Measurements from ENCODE around the gene KCNQ1OT1.

Gene KCNQ1OT1

DNA sequence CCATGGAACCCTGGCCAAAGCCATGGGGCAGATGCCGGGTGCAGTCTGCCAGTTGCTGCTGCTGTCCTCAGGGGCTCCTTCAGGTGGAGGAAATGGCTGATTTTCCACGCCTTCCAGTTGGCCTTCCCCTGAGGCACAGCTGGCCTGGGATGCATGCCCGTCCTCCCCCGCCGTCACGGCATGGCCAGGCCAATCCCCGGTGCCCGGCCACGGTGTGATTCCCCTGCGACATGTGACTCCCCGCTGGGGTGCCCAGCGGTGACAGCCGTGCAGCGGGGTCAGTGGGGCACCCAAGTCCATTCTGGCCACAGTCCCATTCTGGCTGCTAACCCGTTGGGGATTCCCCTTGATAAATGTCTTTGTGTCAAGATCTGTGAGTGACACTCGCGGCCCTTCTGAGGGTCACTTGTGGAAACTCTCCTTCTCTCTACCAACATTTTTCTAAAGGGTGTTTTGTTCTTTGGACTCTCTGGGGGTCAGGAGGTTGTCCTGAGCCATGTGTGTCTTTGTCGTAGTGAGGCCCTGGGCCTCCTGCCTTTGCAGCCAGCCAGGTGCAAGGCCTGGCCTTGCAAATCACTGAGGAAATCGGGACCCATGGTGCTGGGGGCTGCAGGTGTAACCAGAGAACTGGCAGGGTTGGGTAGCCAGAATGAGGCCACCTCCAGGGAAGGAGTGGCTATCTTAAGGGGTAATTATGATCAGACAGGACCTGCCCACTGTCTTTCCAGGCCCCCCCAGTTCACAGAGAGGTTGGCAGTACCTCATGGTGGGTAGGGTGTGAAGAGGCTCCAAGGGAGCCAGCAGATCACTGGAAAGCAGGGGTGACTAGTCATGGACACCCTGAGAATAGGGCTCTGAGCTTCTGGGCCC is 37.1 kb downstream of the KCNQ1OT1 start:
- no peak overlapping the region for H3K27ac ChIP-seq
- no peak overlapping the region for H3K4me3 ChIP-seq

DNA sequence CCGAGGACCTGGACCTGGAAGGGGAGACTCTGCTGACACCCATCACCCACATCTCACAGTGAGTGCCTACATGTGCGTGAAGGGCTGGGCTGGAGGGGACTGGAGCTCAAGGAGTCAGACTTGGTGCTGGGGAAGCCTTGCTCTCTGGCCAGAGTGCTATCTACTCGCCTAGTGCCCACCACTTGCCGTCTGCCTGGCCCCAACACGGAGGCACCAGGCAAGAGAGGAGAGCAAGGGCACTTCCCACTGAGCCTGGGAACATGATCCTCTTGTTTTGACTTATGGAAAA is 37.8 kb downstream of the KCNQ1OT1 start:
- Histone ChIP-seq H3K27ac (no peak overlapping the region), H3K4me3 (no peak overlapping the region)

GRCh38 chr11:2661173-2662023 is 38.4 kb downstream of the KCNQ1OT1 start:
- Histone ChIP-seq H3K27ac (no peak overlapping the region), H3K4me3 (no peak overlapping the region)

DNA sequence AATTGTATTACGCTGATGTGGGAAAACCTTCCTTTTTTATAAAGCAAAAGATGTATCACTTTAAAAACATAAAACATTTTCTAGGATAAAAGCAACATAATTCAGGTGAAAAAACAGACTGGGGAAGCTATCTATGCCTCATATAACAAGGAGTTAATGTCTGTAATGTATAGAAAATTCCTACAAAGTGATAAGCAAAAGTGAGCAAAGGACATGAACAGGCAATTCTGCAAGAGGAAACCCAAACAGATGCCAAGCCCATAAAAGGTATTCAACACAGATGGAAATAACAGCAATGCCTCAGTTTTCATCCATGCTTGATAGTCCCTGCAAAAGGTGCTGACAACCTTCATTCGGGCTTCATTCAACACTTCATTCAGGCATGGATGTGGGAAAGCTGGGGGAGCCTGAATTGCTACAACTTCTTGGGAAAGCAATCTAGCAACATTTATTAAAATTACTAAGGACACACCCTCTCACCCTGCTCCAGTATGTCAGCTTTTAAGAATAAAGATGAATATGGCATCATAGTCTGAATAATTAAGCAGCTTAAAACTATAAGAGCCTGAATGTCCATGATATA is 39.3 kb downstream of the KCNQ1OT1 start:
- no peak overlapping the region for H3K27ac ChIP-seq
- no peak overlapping the region for H3K4me3 ChIP-seq

DNA sequence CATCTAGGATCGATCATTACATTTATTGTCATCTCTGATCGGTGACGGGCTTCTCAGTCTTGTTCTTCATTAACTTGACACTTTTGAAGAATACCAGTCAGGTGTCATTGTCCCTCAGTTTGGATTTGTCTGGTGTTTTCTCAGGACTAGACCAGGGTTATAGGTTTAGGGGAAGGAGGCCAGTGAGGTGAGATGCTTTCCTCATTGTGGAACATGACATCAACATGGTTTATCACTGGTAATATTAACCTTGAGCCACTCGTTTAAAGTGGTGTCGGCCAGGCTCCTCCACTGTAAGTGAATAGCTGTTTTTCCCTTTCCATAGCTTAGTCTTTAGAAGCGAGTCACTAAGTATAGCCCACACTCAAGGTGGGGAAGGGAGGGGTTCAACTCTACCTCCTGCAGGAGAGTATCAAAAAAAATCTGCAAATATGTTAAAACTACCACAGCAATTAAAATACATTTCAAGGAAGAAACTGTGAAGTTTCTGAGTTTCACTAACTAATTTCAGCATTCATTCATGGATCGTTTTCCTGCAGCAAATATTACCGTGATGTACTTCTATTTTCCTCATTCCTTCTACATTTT is 42.0 kb downstream of the KCNQ1OT1 start:
- Histone ChIP-seq H3K4me3 (no peak overlapping the region), H3K27ac (no peak overlapping the region)

GRCh38 chr11:2656859-2657258 is 42.9 kb downstream of the KCNQ1OT1 start:
- Histone ChIP-seq H3K27ac (no peak overlapping the region), H3K4me3 (no peak overlapping the region)

DNA sequence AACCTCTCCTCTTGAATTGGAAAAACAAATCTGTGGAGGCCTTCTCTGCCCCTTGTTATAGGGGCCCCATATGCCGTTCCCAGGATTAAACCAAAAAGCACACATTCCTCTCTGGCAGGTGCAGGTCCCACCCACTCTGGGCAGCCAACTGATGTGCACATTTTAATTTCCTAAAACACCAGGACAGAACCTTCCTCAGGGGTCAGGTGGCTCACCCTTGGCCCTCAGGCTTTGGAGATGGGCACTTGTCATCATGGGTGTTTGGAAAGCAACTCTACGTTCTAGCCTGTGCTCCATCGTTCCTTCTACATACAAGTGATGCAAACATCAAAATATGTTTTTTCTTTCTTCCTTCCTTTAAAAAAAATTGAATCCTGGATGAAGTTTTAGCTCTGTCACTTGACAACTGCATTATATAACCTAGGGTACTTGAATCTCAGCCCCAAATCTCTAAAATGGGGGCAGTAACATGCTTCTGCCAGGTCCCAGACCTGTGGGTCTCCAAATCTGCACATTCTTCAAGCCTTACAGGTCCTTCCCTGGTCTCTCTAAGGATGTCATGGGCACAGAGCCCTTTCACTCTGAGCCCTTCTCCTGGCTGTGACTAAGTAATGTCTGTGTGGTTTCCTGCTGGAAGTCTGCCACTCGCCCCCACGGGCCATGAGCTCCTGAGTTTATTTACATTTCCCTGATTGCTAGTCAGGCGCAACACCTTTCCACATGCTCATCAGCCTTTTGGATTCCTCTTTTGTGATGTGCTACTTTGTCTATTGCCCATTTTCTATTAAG is 43.8 kb downstream of the KCNQ1OT1 start:
- no peak overlapping the region for H3K27ac ChIP-seq
- H3K4me3 ChIP-seq: no peak overlapping the region

DNA sequence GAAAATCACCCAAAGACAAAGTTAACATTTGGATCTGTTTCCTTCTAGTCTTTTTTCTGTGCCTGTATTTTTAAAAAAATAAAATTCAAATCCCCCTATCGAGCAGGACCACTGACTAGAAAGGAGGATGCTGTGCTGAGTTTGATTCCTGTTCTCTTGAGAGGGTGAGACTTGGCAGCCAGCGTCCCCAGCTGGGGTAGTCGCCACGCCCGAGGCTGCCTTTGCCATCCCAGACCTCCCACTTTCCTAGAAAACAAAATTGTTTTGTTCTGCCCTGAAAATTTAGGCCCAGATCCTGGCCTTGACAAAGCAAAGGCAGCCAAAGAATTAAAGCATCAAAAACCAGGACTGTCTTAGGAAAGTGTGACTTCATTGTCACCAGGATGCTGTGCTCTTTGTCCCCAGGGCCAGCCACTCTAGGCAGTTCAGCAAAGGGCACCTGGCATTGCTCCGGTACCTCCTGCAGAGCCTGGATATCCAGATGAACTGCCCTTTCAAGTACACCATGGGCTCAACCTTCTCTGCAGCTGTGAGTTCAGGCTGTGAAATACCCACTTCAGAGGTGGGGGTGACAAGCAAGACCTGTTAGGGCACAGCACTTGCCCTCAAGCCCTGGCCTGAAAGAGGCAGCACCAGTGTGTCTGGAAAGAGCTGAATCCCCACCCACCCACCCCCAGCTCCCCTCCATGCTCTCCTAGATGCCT is 44.6 kb downstream of the KCNQ1OT1 start:
- no peak overlapping the region for H3K4me3 ChIP-seq
- H3K27ac ChIP-seq: no peak overlapping the region

GRCh38 chr11:2653930-2654739 is 45.7 kb downstream of the KCNQ1OT1 start:
- H3K4me3 ChIP-seq: no peak overlapping the region
- no peak overlapping the region for H3K27ac ChIP-seq

DNA sequence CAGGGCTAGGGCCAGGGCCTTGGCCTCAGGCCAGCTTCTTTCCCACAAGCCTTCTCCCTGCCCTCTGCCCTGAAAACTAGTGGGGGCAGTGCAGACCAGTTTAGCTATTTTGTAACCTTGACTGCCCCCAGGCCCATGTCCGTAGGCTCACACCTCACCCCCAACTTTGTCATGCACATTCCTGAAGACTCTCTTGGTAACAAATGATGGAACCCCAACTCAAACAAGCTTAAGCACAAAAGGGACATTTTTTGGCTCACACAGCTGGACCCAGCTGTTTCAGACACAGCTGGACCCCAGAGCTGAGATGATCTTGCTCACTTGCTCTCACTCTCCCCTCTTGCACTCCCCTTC is 46.6 kb downstream of the KCNQ1OT1 start:
- Histone ChIP-seq H3K27ac (no peak overlapping the region), H3K4me3 (no peak overlapping the region)

DNA sequence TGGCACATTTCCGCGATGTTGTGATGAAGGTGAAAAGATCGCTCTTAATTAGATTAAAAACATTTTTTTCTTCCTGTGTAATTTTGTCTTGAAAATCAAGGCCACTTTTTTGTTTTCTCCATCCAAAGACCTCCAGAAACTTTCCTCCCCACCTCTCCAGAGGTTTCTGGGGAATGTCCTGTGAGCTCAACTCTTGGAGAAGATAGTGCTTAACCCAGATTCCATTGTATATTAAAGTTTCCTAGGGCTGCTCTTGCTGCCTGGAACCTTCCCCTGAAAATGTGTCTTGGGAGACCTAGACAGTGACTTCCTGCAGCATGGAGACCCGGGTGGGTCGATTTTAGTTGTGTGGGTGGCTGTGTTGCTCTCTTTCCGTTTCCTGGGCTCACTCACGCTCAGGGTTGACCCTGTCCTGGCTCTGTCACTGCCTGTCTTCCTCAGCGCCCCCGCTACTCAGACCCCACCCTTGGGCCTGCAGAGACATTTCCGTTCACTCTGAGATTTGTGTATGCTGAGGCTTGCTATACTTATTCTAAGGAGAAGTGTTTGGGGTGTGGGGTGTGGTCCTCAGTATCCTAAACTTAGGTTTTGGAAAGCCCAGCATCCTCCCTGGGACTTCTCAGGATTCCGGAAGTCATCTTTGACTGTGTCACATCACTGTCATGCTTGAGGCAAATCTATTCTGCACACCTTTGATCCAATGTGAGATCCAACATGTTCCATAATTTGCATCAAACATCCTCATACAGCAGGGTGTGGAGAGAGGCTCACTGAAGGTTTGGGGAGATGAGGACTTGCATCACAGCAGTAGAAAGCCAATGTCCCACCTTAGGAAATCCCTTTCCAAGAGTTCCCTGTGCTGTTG is 47.2 kb downstream of the KCNQ1OT1 start:
- H3K27ac ChIP-seq: no peak overlapping the region
- no peak overlapping the region for H3K4me3 ChIP-seq

DNA sequence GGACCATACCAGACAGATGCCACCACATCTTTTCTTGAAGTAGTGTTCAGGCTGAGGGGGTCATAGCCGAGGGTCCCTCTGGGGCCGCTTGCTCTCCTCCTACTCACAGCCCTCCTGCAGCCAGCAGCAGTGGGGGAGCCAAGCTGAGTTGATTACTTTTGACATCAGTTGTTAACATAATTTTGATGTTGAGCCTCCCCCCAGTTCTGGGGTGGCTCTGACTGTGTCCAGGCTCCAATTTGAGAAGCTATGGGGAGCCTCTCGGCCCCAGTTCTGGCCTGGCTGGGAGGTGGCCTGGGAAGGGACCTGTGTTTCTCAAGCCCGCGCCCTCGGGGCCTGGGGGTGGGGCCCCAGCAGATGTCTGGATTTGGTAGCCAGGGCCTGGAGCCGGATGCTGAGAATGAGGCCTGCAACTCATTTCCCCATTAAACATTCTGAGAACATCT is 47.9 kb downstream of the KCNQ1OT1 start:
- no peak overlapping the region for H3K27ac ChIP-seq
- H3K4me3 ChIP-seq: no peak overlapping the region

GRCh38 chr11:2651054-2651617 is 48.7 kb downstream of the KCNQ1OT1 start:
- no peak overlapping the region for H3K27ac ChIP-seq
- H3K4me3 ChIP-seq: no peak overlapping the region

DNA sequence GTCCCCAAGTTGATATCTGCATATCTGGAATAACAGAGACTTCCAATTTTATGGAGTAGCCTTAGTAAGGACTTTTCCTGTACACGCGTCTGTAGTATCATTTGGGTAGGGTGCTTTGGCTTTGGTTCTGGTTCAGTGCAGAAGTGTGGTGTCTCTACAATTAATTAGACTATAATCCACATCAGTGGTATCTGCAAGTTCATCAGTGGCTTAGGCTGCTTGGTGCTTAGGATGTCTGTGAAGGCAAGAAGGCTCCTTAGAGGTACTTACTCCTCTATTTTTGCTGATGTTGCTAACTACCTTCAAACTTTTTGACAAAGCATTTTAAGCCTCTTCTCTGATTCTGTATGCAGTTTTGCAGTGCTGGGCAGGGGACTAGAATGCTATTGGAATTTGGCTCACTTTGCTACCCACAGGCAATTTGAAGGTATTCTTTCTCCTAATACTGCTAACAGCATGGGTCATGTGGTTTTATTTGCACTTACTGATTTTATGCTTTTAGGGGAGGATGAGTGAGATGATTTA is 49.4 kb downstream of the KCNQ1OT1 start:
- no peak overlapping the region for H3K27ac ChIP-seq
- no peak overlapping the region for H3K4me3 ChIP-seq

GRCh38 chr11:2649848-2650247 is 49.9 kb downstream of the KCNQ1OT1 start:
- no peak overlapping the region for H3K4me3 ChIP-seq
- H3K27ac ChIP-seq: no peak overlapping the region

DNA sequence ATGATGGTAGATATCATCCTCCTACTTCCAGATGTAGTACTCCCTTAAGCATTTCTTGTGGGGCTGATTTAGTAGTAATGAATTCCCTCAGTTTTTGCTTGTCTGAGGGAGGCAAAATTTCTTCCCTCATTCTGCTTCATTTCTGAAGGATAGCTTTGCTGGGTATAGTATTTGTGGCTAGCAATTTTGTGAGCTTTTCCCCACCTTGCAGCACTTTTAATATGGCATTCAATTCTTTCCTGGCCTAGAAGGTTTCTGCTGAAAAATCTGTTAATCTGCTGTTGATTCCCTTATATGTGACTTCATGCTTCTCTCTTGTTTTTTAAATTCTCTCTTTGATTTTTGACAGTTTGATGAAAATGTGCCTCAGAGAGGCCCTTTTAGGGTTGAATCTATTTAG is 50.4 kb downstream of the KCNQ1OT1 start:
- Histone ChIP-seq H3K27ac (no peak overlapping the region), H3K4me3 (no peak overlapping the region)

GRCh38 chr11:2647953-2648352 is 51.8 kb downstream of the KCNQ1OT1 start:
- Histone ChIP-seq H3K27ac (no peak overlapping the region), H3K4me3 (no peak overlapping the region)
